Body of pancreas (tissue), 4 donors: ENCODE data around the gene EP400.

Experiments used
- CTCF ChIP-seq, 7 experiments: fragments of 450-650 bp in 4 of 7; fragments of 200-600 bp in 3 of 7; sonication (generic) in 3 of 7; IDR thresholded peaks; one replicate each; pipeline ENCODE4 v1.5.1; 2016 to 2019; ENCODE audit warnings: antibody characterized with exemption in 7 of 7
- POLR2A ChIP-seq, 3 donors: fragments of 450-650 bp; IDR thresholded peaks; one replicate each; pipeline ENCODE4 v1.6.1; 2016; ENCODE audit warnings: antibody characterized with exemption in 3 of 3, mild to moderate bottlenecking in 2 of 3

DNA sequence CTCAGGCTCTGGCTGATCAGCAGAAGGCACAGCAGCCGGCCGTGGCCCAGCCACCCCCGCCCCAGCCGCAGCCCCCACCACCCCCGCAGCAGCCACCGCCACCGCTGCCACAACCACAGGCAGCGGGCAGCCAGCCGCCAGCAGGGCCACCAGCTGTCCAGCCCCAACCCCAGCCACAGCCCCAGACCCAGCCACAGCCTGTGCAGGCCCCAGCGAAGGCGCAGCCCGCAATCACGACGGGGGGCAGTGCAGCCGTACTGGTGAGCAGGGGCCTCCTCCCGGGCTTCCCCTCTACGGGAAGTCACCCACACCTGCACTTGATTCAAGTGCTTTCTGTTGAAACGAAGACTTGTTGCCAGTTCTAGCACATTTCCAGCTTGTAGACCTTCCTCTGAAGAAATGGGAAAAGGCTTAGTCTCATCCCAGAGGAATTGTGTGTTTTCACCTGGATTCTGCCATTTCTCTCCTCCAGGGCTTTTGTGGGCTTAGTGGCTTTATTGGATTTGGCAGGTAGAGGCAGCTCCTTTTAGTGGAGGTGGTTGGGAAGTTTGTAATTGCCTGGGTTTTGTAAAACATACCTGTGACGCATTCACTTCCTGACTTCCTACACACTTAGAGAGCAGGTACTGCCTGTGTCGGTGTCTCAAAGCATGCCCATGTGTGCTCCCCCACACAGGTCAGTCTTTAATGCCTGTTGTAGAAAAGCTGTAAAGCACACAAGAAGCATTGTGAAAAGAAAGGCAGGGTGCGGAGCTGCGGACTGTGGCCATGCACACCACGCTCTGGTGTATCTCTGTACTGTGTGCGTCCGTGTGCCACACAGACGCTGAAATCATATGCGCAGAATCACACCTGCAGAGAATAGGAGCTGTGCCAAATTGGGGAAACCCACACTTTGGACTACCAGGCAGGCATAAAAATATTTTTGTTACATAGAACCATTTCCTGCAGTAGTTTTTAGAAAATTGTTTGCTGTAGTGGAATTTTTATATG, 103.9 kb downstream of the EP400 start:
- TF ChIP-seq CTCF (IDR thresholded peaks at IDR 0.05) (no peak), POLR2A (IDR thresholded peaks at IDR 0.05) (no peak)
